Endometrial microvascular endothelial cells (primary cell): ENCODE results near the gene PARVA. TPM values are rescaled to one million over a fixed set of nuclear protein-coding genes. Genes with fewer than 3 reads are reported as not detected.

Experiments
- in situ Hi-C: cut with HindIII; loops from 2 replicates; pipeline ENCODE4 v1.10.0; 2017; ENCODE audit warnings: low sequenced_read_pairs, low pct_unique_long_range_greater_than_20kb; ENCODE audit errors: inconsistent ontology term
- total RNA-seq: library from RNA; depleted of rRNA; stranded (reverse); fragments of >200 nt; gene quantifications from one replicate; pipeline ENCODE4 v1.2.3, GENCODE V29; 2015; ENCODE audit errors: inconsistent ontology term

PARVA gene
- total RNA-seq, 1 donor from 2014 or later: 43.5 TPM

DNA sequence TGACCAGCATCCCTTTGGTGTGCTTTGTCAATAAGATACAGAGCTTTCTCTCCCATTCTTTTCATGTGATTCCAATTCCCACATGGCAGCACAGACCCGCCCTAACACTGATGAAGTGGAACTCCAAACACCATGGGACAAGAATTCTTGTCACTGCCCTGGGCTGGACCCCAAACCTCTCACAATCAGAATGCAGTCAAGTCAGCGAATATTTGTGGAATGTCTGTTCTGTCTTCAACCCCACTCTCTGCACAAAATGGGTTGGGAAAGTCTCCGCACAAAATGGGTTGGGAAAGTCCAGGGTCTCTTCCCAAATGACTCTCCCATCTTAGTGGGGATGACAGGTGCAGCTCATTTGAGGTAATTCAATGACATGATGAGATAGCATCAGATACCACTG lies 157.9 kb downstream of the PARVA start:
- in situ Hi-C loops: no loop called here

GRCh38 chr11:12536566-12536965 lies 159.2 kb downstream of the PARVA start:
- in situ Hi-C loops: no loop called here

DNA sequence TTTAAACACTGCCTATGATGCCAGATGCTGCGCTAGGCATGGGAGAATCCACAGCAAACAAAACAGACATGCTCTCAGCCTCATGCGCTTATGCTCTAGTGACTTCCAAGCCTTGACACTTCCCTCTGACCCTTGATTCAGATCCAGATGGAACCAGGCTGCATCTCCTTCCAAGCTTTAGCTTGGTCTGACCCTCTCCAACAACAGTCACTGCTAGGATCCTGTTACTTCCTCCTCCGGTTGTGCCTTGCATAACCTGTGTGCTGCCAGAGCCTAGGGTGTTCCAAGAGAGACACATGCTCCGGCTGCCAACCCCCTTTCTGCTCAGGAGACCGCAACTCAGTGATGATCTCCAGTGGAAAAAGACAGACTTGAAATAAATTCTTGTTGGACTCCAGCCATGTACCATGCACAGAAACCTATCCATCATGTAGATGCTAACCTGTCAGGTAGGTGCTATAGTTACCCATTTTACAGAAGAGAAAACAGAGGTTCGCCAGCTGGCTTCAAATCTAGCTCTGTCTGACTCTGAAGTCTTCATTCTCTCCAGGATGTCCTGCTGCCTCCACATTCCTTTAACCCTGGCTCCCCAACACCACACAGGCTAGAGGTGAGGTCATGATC lies 160.5 kb downstream of the PARVA start:
- in situ Hi-C loops: no loop called here

- in situ Hi-C loops: no loop called here
Measured at GRCh38 chr11:12538889-12539421, 161.6 kb downstream of the PARVA start.

DNA sequence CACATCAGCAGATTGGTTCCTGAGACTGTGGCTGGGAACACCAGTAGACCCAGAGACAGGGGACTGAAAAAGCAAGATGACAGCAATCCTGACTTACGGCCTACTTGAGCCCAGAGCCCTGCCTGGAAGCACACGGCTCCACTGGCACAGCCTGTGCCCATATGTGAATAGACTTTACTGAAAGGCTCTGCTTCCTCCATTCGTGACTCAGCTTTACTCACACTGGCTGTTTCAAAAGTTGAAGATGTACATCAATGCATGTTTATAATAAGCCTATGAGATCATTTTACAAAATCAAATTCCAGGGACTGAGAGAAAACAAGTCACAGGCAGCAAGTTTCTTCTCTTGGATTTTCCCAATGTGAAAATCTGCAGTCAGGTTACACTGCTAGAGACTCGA lies 162.2 kb downstream of the PARVA start:
- in situ Hi-C loops: no loop called here

GRCh38 chr11:12540075-12540680 lies 162.8 kb downstream of the PARVA start:
- in situ Hi-C loops: no loop called here

DNA sequence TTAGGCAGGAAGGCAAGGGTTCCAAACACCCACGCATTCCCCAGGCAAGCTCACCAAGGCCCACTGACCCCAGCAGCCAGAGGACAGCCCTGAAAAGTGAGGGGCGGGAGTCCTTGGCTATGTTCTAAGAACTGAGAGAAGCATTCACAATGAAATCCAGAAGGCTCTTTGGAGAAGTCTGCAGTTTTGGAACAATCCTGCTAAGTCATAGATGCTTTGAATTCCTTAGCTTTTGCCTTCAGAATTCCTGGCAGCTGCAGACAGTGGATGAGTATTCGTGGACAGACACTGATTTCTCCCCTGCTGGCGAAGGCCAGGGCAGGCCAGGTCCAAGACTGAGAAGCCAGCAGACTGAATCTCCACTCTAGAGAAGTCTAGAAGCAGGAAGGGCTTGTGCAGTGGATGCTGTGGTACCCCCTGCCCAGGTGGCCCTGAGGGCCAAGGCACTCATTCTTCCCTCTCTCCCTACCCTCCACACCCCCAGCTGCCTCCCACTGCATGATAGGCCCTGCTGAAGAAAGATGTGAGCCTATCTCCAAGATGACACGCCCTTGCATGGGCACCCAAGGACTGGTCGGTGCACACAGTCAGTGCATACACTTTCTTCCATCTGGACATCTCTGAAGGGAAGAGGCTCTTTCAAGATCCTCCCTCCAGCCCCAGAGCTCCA lies 163.7 kb downstream of the PARVA start:
- in situ Hi-C loops: no loop called here

DNA sequence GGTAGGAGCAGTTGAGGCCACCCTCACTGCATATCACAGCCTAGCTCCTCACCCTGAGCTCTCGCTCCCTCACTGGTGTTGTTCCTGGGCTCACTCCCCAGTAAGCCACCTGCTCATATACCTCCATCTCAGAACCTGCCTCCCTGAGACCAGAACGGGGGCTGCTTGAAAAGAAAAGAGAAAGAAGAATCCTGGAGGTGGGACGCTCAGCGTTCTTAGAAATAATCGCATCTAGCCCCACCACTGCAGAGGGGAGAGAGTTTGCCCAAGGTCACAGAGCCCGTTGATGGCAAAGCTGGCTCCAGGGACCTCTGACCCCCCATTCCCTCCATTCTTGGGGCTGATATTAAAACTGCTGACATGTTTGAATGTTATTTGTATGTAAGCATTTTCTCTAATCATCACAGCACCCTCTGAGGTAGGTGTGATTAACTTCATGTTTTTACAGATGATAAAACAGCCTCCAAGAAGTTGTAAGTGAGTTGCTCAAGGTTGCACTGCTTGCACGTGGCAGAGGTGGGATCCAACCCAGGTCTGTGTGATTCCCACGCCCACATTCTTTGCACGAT lies 164.3 kb downstream of the PARVA start:
- in situ Hi-C loops: no loop called here

GRCh38 chr11:12542186-12542935 lies 165.0 kb downstream of the PARVA start:
- in situ Hi-C loops: no loop called here

GRCh38 chr11:12543596-12544415 lies 166.4 kb downstream of the PARVA start:
- in situ Hi-C loops: no loop called here

GRCh38 chr11:12544986-12545775 lies 167.8 kb downstream of the PARVA start:
- in situ Hi-C loops: no loop called here

GRCh38 chr11:12546122-12546521 lies 168.8 kb downstream of the PARVA start:
- in situ Hi-C loops: no loop called here

GRCh38 chr11:12546660-12547059 lies 169.3 kb downstream of the PARVA start:
- in situ Hi-C loops: no loop called here

GRCh38 chr11:12547953-12548650 lies 170.7 kb downstream of the PARVA start:
- in situ Hi-C loops: no loop called here

DNA sequence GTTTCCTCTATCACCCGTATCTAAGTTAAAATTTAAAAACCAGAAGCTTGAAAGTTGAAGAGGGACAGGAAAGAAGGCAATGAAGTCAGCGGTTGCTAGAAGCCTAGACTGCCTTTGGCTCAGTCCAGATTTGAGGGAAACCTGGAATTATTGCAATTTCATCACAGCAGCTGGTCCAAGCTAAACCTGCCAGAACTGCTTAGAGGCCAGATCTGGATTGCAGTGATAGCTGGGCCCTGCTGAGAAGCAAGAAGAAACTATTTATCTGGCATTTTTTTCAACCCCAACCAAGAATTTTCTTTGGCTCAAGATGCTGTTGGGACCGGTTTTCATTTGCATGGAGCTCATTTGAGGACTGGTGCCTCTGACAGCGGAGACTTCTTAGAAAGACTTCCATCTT lies 175.3 kb downstream of the PARVA start:
- in situ Hi-C loops: no loop called here

- in situ Hi-C loops: no loop called here
Measured at GRCh38 chr11:12554122-12554521, 176.8 kb downstream of the PARVA start.

GRCh38 chr11:12556155-12556554 lies 178.8 kb downstream of the PARVA start:
- in situ Hi-C loops: no loop called here
